WTC11 (cell line): Measurements from ENCODE around the gene ALCAM. TPM values are rescaled to one million over a fixed set of nuclear protein-coding genes. Genes with fewer than 3 reads are reported as not detected.

Source experiments
- AFF4 ChIP-seq: sonication (generic); formaldehyde crosslinking; IDR thresholded peaks from 2 replicates; pipeline ENCODE4 v1.8.1; 2023; ENCODE audit warnings: mild to moderate bottlenecking, missing genetic modification reagents, borderline replicate concordance
- ELF4 ChIP-seq: sonication (generic); formaldehyde crosslinking; IDR thresholded peaks from 2 replicates; pipeline ENCODE4 v1.8.1; 2022; ENCODE audit warnings: low read depth, mild to moderate bottlenecking, moderate library complexity, missing genetic modification reagents
- ETV6 ChIP-seq: sonication (generic); formaldehyde crosslinking; IDR thresholded peaks from 2 replicates; pipeline ENCODE4 v1.8.1; 2022; ENCODE audit warnings: mild to moderate bottlenecking, missing genetic modification reagents
- NFATC4 ChIP-seq: fragments of 250-450 bp; sonication (Bioruptor Pico); IDR thresholded peaks from 2 replicates; pipeline ENCODE4 v1.9.0; 2021; ENCODE audit warnings: mild to moderate bottlenecking
- NFYB ChIP-seq: sonication (generic); formaldehyde crosslinking; conservative IDR thresholded peaks from 2 replicates; pipeline ENCODE4 v1.8.0; 2022; ENCODE audit warnings: low read depth, missing genetic modification reagents
- NR2C2 ChIP-seq: sonication (generic); formaldehyde crosslinking; IDR thresholded peaks from 2 replicates; pipeline ENCODE4 v1.8.0; 2022; ENCODE audit warnings: mild to moderate bottlenecking, missing genetic modification reagents
- NR3C1 ChIP-seq: sonication (generic); formaldehyde crosslinking; conservative IDR thresholded peaks from 2 replicates; pipeline ENCODE4 v1.8.1; 2023; ENCODE audit warnings: low read depth, mild to moderate bottlenecking, missing genetic modification reagents
- PREB ChIP-seq: sonication (generic); formaldehyde crosslinking; IDR thresholded peaks from 2 replicates; pipeline ENCODE4 v1.8.1; 2022; ENCODE audit warnings: mild to moderate bottlenecking, missing genetic modification reagents, moderate library complexity, borderline replicate concordance
- TCF7 ChIP-seq: sonication (generic); formaldehyde crosslinking; IDR thresholded peaks from 2 replicates; pipeline ENCODE4 v1.8.0; 2022; ENCODE audit warnings: mild to moderate bottlenecking, low read depth, missing genetic modification reagents, moderate library complexity
- ZNF232 ChIP-seq: sonication (generic); formaldehyde crosslinking; IDR thresholded peaks from 2 replicates; pipeline ENCODE4 v1.8.0; 2022; ENCODE audit warnings: mild to moderate bottlenecking, missing genetic modification reagents
- ZNF416 ChIP-seq: fragments of 250-450 bp; sonication (Bioruptor Pico); IDR thresholded peaks from 2 replicates; pipeline ENCODE4 v1.9.0; 2021; ENCODE audit warnings: mild to moderate bottlenecking, inconsistent platforms
- ZNF423 ChIP-seq: fragments of 250-450 bp; sonication (Bioruptor Pico); IDR thresholded peaks from 2 replicates; pipeline ENCODE4 v2.1.2; 2022; ENCODE audit warnings: mild to moderate bottlenecking, moderate library complexity
- total RNA-seq: library from RNA; stranded (reverse); gene quantifications from 3 replicates; pipeline ENCODE4 v1.2.3, GENCODE V29; 2021
- TF ChIP-seq, protein P1 (sequence below): fragments of 200-600 bp; IDR thresholded peaks from 2 replicates; pipeline ENCODE4 v1.8.0; 2022; ENCODE audit warnings: antibody characterized with exemption
- TF ChIP-seq, protein P2 (sequence below): sonication (generic); formaldehyde crosslinking; IDR thresholded peaks from 2 replicates; pipeline ENCODE4 v1.8.0; 2022; ENCODE audit warnings: mild to moderate bottlenecking, missing genetic modification reagents
- TF ChIP-seq, protein P3 (sequence below): sonication (generic); formaldehyde crosslinking; IDR thresholded peaks from 2 replicates; pipeline ENCODE4 v1.8.1; 2022; ENCODE audit warnings: low read depth, missing genetic modification reagents, borderline replicate concordance
- TF ChIP-seq, protein P4 (sequence below): sonication (generic); formaldehyde crosslinking; IDR thresholded peaks from 2 replicates; pipeline ENCODE4 v1.8.0; 2022; ENCODE audit warnings: mild to moderate bottlenecking, missing genetic modification reagents
- TF ChIP-seq, protein P5 (sequence below): sonication (generic); formaldehyde crosslinking; IDR thresholded peaks from 2 replicates; pipeline ENCODE4 v1.8.0; 2022; ENCODE audit warnings: mild to moderate bottlenecking, missing genetic modification reagents
- TF ChIP-seq, protein P6 (sequence below): sonication (generic); formaldehyde crosslinking; IDR thresholded peaks from 2 replicates; pipeline ENCODE4 v1.8.0; 2023; ENCODE audit warnings: missing genetic modification reagents, mild to moderate bottlenecking, borderline replicate concordance

ALCAM gene
- total RNA-seq, 1 experiment from 2014 or later: 30.7 TPM

DNA sequence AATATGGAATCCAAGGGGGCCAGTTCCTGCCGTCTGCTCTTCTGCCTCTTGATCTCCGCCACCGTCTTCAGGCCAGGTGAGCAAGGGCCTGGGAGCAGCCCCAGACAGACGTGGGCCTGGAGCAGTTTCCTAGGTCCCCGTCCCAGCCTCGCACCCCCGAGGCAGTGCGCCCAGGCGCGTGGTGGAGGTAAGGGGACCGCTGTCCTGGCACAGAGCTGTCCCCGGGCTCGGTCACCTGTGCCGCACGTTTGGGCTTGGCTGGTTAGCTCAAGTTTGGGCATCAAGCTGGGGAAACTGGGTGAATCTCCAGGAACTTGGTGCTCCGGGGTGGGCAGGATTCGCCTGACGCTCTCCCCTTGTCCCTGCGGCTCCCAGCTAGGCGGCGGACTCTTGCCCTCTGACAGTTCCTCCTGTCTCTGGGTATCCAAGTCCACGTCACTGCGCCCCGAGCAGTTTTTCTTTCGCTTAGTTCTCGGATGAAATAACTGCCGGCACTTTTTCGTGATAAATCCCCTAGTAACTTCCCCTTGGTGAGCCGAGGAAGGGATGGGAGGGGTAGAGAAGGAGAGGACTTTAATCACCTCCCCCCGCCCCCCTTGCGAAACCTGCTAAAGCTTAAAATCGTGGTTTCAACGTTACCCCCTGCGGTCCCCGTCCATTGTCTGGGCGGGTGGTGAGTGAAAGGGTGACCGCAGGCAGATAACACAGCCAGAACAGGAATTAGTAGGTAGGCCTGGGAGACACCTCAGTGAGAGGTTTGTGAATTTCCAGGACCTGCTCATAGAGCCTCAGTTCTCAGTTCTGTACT, 901 bp downstream of the ALCAM start (continued):
- no peak for TF ChIP-seq AFF4 (CRISPR knock-in tag)
- TF ChIP-seq NFYB: no peak
- TF ChIP-seq, protein P1, sequence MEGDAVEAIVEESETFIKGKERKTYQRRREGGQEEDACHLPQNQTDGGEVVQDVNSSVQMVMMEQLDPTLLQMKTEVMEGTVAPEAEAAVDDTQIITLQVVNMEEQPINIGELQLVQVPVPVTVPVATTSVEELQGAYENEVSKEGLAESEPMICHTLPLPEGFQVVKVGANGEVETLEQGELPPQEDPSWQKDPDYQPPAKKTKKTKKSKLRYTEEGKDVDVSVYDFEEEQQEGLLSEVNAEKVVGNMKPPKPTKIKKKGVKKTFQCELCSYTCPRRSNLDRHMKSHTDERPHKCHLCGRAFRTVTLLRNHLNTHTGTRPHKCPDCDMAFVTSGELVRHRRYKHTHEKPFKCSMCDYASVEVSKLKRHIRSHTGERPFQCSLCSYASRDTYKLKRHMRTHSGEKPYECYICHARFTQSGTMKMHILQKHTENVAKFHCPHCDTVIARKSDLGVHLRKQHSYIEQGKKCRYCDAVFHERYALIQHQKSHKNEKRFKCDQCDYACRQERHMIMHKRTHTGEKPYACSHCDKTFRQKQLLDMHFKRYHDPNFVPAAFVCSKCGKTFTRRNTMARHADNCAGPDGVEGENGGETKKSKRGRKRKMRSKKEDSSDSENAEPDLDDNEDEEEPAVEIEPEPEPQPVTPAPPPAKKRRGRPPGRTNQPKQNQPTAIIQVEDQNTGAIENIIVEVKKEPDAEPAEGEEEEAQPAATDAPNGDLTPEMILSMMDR: no peak
- TF ChIP-seq, protein P2, sequence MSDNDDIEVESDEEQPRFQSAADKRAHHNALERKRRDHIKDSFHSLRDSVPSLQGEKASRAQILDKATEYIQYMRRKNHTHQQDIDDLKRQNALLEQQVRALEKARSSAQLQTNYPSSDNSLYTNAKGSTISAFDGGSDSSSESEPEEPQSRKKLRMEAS (CRISPR knock-in tag): peak; percentile 88
- TF ChIP-seq, protein P3, sequence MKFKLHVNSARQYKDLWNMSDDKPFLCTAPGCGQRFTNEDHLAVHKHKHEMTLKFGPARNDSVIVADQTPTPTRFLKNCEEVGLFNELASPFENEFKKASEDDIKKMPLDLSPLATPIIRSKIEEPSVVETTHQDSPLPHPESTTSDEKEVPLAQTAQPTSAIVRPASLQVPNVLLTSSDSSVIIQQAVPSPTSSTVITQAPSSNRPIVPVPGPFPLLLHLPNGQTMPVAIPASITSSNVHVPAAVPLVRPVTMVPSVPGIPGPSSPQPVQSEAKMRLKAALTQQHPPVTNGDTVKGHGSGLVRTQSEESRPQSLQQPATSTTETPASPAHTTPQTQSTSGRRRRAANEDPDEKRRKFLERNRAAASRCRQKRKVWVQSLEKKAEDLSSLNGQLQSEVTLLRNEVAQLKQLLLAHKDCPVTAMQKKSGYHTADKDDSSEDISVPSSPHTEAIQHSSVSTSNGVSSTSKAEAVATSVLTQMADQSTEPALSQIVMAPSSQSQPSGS (CRISPR knock-in tag): no peak
- TF ChIP-seq NFATC4 (CRISPR knock-in tag): no peak
- no peak for TF ChIP-seq ZNF232
- TF ChIP-seq, protein P4, sequence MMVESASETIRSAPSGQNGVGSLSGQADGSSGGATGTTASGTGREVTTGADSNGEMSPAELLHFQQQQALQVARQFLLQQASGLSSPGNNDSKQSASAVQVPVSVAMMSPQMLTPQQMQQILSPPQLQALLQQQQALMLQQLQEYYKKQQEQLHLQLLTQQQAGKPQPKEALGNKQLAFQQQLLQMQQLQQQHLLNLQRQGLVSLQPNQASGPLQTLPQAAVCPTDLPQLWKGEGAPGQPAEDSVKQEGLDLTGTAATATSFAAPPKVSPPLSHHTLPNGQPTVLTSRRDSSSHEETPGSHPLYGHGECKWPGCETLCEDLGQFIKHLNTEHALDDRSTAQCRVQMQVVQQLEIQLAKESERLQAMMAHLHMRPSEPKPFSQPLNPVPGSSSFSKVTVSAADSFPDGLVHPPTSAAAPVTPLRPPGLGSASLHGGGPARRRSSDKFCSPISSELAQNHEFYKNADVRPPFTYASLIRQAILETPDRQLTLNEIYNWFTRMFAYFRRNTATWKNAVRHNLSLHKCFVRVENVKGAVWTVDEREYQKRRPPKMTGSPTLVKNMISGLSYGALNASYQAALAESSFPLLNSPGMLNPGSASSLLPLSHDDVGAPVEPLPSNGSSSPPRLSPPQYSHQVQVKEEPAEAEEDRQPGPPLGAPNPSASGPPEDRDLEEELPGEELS (CRISPR knock-in tag): peak; percentile 57; the same call in 1 of the 2 replicates
- 0 out of 2 replicates have a peak, but pooled peaks have one; percentile 44 for TF ChIP-seq ETV6 (CRISPR knock-in tag)
- no peak for TF ChIP-seq PREB (CRISPR knock-in tag)
- TF ChIP-seq, protein P5, sequence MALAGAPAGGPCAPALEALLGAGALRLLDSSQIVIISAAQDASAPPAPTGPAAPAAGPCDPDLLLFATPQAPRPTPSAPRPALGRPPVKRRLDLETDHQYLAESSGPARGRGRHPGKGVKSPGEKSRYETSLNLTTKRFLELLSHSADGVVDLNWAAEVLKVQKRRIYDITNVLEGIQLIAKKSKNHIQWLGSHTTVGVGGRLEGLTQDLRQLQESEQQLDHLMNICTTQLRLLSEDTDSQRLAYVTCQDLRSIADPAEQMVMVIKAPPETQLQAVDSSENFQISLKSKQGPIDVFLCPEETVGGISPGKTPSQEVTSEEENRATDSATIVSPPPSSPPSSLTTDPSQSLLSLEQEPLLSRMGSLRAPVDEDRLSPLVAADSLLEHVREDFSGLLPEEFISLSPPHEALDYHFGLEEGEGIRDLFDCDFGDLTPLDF (CRISPR knock-in tag): no peak
- TF ChIP-seq, protein P6, sequence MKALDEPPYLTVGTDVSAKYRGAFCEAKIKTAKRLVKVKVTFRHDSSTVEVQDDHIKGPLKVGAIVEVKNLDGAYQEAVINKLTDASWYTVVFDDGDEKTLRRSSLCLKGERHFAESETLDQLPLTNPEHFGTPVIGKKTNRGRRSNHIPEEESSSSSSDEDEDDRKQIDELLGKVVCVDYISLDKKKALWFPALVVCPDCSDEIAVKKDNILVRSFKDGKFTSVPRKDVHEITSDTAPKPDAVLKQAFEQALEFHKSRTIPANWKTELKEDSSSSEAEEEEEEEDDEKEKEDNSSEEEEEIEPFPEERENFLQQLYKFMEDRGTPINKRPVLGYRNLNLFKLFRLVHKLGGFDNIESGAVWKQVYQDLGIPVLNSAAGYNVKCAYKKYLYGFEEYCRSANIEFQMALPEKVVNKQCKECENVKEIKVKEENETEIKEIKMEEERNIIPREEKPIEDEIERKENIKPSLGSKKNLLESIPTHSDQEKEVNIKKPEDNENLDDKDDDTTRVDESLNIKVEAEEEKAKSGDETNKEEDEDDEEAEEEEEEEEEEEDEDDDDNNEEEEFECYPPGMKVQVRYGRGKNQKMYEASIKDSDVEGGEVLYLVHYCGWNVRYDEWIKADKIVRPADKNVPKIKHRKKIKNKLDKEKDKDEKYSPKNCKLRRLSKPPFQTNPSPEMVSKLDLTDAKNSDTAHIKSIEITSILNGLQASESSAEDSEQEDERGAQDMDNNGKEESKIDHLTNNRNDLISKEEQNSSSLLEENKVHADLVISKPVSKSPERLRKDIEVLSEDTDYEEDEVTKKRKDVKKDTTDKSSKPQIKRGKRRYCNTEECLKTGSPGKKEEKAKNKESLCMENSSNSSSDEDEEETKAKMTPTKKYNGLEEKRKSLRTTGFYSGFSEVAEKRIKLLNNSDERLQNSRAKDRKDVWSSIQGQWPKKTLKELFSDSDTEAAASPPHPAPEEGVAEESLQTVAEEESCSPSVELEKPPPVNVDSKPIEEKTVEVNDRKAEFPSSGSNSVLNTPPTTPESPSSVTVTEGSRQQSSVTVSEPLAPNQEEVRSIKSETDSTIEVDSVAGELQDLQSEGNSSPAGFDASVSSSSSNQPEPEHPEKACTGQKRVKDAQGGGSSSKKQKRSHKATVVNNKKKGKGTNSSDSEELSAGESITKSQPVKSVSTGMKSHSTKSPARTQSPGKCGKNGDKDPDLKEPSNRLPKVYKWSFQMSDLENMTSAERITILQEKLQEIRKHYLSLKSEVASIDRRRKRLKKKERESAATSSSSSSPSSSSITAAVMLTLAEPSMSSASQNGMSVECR: peak; percentile 65; the same call in 1 of the 2 replicates
- TF ChIP-seq ELF4 (CRISPR knock-in tag): no peak
- TF ChIP-seq NR2C2 (CRISPR knock-in tag): no peak
- no peak for TF ChIP-seq NR3C1 (CRISPR knock-in tag)
- TF ChIP-seq ZNF416 (CRISPR knock-in tag): no peak
- TF ChIP-seq TCF7 (CRISPR knock-in tag): no peak
- no peak for TF ChIP-seq ZNF423 (CRISPR knock-in tag)
- TF ChIP-seq, all 79 proteins: peak for 17
